Measurements from ENCODE around the gene GLYATL3.

GLYATL3 gene

GRCh38 chr6:49513153-49513989 is 13.6 kb downstream of the GLYATL3 start:
- no peak for DNase-seq (ENCODE audit: low read depth in 4 of 4, low spot score in 1 of 4)

DNA sequence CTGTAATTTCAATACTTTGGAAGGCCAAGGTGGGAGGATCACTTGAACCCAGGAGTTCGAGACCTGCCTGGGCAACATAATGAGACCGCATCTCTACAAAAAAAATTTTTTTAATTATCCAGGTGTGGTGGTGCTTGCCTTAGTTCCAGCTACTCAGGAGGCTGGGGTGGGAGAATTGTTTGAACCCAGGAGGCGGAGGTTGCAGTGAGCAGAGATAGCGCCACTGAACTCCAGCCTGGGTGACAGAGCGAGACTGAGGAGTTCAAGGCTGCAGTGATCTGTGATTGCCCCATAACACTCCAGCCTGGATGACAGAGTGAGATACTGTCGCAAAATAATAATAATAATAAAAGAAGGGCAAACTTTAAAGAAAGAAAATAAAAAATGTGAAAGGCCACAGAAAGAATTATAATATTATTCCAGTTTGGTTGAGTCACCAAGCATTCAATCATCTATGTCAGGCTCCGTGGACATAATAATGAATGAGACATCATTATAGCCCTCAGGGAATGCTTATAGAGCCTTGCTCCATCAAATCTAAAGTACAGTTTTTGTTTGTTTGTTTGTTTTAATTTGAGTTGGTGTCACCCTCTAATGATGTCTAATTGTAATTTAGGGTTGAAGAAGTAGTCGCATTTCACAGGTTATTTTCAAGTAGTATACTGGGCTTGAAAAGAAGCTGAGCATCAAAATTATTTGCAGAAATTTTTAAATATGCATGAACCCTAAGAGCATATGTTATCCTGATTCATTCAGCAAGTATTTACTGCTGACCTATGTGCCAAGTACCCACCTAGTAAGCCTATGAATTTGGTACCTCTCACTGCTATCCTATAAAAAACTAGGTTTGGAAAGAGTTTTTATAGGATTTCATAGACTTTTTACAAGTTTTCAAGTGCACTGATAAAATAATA is 15.1 kb downstream of the GLYATL3 start:
- DNase-seq (ENCODE audit: low read depth in 4 of 4, low spot score in 1 of 4): no peak

DNA sequence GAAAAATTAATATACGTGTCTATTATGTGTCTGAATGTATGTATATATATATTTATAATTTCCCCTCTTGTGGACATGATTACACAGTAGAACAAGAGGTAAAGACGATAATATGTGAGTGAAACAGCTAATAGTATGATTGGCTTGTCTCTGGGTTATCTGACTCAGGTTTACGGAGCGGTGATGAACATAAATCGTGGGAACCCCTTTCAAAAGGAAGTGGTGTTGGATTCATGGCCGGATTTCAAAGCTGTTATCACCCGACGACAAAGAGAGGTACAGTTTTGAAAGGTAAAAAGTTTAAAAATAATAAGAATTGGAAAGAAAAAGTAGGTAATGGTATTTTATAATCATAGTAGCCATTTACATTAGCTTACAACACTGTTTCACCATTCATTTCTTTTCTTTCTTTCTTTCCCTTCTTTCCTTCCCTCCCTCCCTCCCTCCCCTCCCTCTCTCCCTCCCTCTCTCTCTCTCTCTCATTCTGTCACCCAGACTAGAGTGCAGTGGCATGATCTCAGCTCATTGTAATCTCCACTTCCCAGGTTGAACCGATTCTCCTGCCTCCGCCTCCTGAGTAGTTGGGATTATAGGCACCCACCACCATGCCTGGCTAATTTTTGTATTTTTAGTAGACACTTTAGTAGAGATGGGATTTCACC is 15.9 kb downstream of the GLYATL3 start:
- no peak for DNase-seq (ENCODE audit: low read depth in 4 of 4, low spot score in 1 of 4)

DNA sequence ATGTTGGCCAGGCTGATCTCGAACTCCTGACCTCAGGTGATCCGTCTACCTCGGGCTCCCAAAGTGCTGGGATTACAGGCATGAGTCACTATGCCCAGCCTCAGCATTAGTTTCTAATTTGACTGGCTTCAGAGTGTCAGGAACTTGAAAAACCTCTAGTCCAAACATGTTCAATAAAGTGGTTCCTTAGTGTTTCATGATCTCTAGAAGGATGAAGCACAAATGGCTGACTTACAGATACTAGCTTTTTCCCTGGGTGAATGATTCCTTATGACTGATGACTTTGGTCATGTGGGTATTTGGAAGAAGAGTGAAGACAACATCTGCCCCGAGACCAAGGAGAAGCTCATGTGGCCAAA is 16.4 kb downstream of the GLYATL3 start:
- DNase-seq (ENCODE audit: low read depth in 4 of 4, low spot score in 1 of 4): no peak

GRCh38 chr6:49517919-49518318 is 18.2 kb downstream of the GLYATL3 start:
- DNase-seq (ENCODE audit: low read depth in 4 of 4, low spot score in 1 of 4): no peak

DNA sequence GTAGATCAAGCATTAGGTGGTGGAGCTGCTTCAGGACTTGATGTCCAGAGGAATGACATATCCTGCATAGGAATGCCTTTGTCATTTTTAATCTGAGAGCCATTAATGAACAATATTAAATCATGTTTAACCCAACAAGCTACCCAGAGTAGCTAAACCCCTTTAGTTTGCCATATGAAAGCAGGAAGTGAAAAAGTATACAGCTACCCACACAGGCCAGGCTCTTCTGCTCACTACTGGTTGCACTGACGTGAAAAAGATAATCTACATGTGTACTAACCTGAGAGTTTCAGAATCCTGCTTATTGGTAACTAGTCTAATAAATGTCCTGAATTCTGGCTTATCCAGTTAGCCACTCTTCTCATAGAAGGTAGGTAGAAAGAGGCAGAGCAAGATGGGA is 19.9 kb downstream of the GLYATL3 start:
- no peak for DNase-seq (ENCODE audit: low read depth in 4 of 4, low spot score in 1 of 4)

- no peak for DNase-seq (ENCODE audit: low read depth in 4 of 4, low spot score in 1 of 4)
These were observed 23.2 kb downstream of the GLYATL3 start for GRCh38 chr6:49522710-49523593.

GRCh38 chr6:49523901-49524300 is 24.2 kb downstream of the GLYATL3 start:
- no peak for DNase-seq (ENCODE audit: low read depth in 4 of 4, low spot score in 1 of 4)

GRCh38 chr6:49524541-49524940 is 24.8 kb downstream of the GLYATL3 start:
- DNase-seq (ENCODE audit: low read depth in 4 of 4, low spot score in 1 of 4): no peak

DNA sequence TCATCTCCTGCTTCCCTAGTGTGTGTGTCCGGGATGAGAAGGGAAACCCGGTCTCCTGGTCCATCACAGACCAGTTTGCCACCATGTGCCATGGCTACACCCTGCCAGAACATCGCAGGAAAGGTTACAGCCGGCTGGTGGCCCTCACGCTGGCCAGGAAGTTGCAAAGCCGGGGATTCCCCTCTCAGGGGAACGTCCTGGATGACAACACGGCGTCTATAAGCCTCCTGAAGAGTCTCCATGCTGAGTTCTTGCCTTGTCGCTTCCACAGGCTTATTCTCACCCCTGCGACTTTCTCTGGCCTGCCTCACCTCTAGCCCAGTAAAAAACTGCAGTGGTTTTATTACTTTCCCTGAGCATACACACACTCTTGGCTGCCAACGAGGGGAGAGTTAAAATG is 26.9 kb downstream of the GLYATL3 start:
- no peak for DNase-seq (ENCODE audit: low read depth in 4 of 4, low spot score in 1 of 4)

DNA sequence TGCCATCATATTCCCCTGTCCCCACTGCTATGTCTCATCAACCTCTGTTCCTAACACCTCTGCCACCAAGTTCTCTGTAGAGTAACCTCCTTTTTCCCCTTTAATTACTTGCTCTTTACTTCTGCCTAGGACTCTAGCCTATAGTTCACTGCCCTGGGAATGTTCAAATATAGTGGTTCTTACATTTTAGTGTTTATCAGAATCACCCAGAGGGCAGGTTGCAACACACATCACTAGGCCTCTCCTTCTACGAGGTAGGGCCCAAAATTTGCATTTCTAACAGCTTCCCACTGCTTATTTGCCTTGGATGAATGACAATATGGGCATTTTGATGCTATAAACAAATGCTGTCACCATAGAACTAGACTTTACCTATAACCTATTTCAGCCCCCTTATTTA is 27.6 kb downstream of the GLYATL3 start:
- no peak for DNase-seq (ENCODE audit: low read depth in 4 of 4, low spot score in 1 of 4)

- no peak for DNase-seq (ENCODE audit: low read depth in 4 of 4, low spot score in 1 of 4)
These were observed 28.8 kb downstream of the GLYATL3 start for GRCh38 chr6:49528571-49528970.

DNA sequence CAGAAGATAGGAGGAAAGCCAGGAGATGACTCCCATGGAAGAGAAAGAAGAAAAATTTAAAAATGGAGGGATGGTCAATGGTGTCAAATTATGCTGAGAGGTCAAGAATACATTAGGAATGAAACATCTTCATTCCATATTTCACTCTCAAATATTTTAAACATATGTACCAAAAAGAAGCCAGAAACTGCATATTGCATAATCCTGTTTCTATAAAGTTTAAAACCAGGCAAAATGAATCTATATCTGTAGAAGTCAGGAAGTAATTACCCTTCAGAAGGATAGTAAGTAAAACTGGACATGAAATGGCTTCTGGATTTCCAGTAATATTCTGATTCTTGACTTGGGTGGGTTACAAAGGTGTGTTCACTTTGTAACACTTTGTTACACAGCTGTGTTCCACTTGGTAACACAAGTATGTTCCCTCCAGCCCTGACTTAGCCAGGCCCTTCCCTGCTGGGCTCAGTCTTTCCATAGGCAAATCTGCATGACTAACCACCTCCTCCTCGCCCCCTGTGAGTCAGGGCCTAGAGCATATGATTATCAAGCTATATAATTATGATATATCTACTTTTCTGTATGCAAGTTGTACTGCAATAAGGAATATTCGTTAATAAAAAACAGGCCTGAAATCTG is 30.5 kb downstream of the GLYATL3 start:
- DNase-seq (ENCODE audit: low read depth in 4 of 4, low spot score in 1 of 4): no peak

DNA sequence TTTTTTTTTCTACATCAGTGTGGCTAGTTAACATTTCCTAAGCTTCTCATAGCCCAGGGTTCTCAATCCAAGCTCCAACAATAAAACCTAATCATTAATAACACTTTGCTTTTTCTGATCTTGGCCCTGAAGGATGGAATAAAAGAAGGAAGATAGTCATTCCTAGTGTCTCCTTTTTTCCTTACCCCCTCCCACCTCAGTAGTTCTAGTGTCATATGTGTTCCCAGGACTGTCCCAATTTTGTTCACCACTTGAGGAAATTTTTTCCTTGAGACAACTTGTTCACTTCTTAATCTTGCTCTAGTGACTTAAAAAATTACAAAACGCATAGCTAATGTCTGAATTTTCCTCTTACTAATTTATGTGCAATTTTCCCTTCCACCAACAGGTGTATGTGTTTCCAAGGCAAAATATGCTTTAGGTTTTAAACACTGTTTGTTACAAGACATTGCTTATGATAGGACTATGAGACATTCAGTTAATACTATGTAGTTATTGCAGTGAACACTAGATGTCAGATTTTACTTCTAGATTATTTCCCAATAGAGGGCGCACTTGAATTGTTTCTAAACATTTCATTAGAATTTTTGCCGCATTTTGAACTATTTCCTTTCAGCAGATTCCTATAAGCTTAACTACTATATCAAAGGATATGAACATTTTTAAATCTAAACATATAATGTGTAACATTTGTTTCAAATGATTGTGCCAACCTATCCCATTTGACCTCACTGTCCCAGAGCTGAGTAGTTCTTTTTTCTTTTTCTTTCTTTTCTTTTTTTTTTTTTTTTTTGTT is 32.2 kb downstream of the GLYATL3 start:
- DNase-seq (ENCODE audit: low read depth in 4 of 4, low spot score in 1 of 4): no peak

- no peak for DNase-seq (ENCODE audit: low read depth in 4 of 4, low spot score in 1 of 4)
These were observed 36.1 kb downstream of the GLYATL3 start for GRCh38 chr6:49535795-49536194.

DNA sequence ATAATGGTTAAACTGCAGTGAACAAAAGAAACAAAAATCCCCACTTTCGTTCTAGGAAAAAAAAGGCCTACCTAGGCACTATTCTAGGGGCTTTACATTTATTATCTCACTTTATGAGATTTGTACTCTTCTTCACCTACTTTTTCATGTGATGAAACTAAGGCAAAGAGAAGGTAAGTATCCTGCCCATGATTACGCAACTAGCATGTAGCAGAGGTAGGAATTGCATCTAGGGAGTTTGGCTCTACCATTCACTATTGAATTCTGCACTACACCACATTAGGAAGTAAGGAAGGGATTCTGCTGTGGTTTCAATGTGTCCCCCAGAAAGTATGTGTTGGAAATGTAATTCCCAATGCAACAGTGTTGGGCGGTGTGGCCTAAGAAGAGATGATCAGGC is 39.4 kb downstream of the GLYATL3 start:
- no peak for DNase-seq (ENCODE audit: low read depth in 4 of 4, low spot score in 1 of 4)

DNA sequence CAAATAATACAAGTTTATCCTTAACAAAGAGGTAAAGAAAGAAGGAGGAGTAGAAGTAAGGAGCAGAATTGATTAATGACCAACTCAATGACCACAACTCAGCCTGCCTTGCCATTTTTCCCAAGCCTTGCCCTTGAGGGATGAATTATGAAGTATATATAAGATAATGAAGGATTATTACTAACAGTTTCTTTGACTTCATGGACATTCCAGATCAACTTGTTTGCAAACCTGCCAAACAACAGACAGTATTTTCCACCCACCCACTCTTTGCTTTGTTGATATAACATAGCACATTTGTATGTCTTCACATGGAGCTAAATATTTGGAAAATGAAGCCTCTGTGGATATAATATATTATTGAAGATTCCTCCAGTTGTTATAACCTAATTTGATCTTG is 40.9 kb downstream of the GLYATL3 start:
- no peak for DNase-seq (ENCODE audit: low read depth in 4 of 4, low spot score in 1 of 4)

DNA sequence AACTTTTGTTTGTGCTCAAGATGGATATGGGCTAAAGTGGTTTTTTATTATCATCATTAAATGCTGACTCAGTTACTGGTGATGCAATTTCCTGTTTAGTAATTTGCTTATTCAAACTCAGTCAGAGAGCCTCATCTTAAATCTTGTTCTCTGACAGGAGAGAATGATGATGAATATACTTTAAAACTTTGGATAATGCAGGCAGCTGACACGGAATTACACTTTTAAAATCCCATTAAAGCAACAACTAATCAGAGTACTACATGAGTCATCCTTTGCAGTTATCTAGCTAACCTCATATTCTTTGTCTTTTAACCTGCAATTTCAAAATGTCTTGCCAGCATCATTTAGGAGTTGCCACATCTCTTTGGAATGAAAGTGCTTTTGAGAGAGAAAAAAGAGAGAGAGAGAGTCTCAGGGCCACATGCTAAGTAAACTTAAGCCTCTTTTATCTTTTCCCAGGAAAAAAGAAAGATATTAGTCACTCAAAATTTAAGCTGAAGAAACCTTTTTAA is 41.5 kb downstream of the GLYATL3 start:
- DNase-seq (ENCODE audit: low read depth in 4 of 4, low spot score in 1 of 4): no peak

- DNase-seq (ENCODE audit: low read depth in 4 of 4, low spot score in 1 of 4): no peak
These were observed 42.2 kb downstream of the GLYATL3 start for GRCh38 chr6:49541936-49542335.
